HG02852 (cell line): ENCODE results near the gene ZCCHC24.

Experiments used
- ATAC-seq: cut with Tn5 transposase; IDR thresholded peaks from one replicate; pipeline ENCODE4 v1.9.1; 2021; ENCODE audit warnings: mild to moderate bottlenecking, moderate library complexity; ENCODE audit not compliant: unreplicated experiment

The ZCCHC24 gene

DNA sequence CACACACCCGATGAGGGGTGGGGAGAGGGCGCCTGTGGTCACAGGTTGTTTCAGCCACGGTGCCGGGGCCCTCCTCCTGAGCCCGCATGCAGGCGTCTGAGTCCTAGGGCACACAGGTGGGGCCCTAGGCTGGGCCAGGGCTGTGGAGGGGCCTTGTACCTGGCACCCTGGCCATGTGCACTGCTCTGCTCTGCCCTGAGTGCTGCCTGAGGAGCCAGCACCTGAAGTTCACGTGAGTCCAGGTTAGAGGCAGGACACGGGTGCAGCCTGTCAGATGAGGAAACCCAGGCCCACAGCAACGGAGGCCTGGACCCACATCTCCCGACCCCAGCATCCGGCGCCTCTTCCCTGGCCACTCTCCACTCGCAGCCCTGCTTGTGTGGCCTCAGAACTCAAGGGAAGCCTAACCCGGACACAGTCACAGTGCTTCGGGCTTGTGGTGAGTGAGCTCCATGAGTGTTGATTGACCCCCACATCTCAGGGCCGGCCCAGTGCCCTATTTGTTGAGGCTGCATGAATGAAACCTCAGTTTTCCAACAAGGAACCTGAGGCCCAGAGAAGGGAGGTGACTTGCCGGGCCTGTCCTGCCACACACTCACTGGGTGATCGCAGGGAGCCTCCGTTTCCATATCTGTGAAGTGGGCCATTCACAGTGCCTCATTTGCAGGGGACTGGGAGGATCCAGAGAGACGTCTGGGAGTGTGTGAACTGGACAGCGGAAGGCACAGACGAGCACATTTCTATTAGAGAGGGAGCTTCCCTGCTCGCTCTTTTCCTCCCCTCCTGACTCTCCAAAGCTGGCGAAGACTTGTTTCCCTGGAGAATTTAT is 58.6 kb downstream of the ZCCHC24 start:
- ATAC-seq = no peak

DNA sequence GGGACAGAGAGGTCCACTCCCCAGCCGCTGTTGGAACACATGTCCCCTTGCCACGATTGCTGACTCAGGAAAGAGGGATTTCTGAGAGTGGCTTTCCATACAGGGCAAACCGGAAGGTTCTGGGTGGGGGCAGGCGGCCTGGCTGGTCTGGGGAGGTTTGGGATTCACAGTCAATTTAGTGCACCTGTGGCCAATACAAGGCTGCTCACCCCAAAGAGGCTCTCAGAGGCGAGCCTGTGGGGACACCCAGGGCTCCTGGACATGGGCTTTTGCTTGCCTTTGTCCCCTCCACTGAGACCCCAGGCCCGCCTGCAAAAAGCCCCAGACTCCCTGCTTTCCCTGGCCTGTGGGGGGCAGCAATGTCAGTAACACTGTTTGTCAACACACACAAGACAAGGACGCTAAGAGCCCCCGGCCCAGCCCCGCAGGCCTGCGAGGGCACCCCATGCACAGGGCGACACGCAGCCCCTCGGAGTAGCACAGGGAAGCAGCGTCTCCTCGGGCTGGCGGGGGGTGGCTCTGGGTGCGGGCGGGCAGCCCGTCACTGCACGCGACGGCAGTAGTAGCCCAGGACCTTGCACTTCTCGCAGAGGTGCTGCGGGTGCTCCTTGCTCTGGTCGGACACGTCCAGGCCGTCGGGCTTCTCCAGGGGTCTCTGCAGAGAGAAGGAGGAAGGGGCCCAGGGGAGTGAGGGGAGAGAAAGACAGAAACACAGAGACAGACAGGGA is 59.5 kb downstream of the ZCCHC24 start:
- no peak for ATAC-seq

DNA sequence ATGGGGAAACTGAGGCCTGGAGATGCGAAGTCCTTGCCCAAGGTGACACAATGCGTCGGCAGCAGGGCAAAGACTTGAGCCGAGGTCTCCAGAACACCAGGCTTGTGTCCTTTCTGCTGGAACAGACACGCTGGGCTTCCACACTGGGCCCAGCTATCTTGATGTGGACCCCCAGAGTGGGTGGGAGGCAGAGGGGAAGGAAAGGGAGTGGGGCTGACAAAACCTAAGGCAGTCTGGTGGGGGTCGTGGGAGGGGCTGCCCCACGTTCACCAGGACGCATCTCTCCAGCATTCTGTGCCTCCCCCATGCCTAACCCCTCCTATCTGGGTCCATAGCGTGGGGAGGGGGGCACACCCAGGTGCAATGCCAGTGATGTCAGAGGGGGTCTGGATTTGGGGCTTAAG is 60.0 kb downstream of the ZCCHC24 start:
- no peak for ATAC-seq

DNA sequence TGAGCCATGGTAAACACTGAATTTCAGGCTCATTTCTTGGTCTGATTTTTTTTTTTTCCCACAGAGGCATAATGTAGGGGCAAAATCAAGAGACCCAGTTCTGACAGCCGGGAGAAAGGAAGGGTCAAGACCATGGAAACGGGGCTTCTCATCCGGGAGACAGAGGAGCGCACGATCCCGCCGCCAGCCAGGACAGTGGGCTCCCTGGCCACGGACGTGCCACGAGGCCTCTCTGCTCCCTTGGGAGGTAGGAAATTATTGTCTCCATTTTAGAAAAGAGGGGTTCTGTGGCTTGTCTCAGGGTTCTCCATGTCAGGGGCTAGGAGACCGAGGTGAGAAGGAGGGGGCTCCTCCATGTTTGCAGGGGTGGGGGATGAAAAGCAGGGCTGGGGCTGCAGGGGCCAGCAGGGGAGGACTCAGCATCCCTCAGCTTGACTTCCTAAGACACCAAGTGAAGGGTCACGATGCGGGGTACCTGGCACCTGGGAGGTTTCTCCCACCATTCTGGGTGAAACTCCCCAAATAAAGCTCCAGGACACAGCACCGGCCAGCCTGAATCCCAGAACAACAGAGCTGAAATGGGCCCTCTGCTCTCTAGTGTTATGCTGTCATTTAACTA is 60.5 kb downstream of the ZCCHC24 start:
- ATAC-seq = no peak

DNA sequence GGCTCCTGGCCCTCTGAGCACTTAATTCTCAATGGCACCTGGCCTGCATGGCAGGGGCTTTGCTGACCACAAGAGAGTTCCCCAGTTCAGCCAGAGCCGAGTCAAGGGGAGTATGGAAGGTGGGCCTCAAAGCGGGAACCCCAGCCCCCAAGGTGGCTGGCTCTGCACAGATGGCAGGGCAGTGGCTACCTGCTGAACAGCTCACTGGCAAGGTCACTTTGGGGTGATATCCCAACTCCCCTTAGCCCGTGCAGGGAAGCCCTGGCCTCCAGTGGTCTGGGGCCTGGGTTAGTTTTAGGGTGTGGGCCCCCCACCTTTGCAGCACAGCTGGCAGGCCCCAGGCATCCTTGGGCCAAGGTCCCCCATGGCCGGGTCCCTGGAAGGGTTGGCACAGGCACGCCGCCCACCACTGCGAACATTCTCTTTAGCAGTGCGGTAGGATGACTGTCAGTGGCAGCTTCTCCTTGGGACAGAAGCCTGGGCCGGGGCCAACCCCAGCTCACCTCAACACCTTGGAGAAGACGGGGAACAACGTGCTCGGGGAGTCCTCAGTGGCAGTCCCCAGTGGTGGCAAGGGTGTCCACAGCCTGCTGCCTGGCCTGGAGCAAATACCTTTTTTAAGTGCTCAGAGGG is 61.3 kb downstream of the ZCCHC24 start:
- ATAC-seq = no peak

DNA sequence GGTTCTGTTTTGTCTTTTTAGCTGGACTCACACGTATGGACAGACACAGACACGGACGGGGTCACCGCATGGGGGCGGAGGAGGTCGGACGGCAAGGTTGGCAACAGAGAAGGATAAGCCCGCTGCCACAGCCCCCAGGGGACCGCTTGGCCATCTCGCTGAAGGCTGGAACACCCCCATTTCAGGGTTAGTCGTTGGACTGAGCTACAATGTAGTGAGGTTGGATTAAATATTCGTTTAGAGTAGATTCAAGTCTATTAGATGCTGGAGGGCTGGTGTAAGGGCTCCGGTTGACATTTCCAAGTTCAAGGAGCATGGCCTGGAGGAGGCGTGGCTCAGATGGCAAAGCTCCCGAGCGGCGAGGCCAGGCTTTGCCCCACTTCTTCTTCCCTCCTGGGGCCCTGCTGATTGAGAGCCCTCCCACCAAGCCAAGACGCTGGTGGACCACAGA is 62.9 kb downstream of the ZCCHC24 start:
- ATAC-seq = no peak

DNA sequence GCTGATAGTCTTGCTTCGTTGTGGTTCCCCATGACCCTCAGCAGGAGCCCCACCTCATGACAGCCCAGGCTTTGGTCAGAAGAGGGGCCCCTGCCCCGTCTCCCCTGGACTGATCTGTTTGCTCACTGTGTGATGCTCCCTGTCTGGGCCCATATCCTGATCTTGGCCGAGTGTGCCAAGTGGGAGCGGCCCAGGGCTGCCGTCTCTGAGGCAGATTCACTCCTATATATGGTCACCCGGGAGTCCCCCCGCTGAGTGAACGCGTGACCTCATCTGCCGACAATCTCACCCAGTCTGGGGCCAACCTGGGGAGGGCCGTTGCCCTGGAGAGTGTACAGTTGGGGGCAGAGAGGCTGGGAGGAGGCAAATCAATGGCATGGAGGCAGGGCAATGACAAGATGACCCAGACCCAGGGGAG is 63.6 kb downstream of the ZCCHC24 start:
- ATAC-seq = no peak

DNA sequence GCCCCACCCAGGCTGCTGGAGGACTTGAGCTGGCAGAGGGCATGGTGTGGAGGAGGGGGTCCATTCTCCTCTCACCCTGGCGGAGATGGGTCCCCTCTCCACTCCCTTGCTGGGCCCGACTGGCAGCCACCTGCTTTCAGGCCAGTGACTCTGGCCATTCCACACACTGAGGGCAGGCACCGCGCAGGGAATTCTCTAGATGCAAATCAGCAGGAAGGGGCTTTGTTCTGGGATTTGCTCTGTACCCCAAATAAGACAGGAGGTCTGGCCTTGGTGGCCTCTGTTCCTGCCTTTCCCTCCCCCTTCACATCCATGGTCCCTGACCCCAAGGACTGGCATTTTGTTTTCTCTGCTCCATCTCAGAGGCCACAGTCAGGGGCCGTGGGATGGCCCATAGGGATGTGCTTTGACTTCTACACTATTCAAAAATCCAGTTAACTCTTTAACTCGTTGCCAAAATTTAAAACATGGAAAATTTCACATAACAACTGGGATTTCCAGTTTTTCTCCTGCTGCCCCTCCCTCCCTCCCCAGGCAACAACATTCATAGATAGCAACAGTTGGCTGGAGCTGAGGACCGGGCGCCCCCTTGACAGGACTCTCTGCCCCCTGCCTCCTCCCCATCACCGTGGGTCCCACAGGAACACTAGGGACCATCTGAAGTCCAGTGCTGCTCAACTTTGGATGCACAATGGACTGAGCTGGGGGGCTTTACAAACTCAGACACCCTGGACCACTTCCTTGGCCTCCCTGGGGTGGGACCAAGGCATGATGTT is 64.3 kb downstream of the ZCCHC24 start:
- ATAC-seq = no peak

DNA sequence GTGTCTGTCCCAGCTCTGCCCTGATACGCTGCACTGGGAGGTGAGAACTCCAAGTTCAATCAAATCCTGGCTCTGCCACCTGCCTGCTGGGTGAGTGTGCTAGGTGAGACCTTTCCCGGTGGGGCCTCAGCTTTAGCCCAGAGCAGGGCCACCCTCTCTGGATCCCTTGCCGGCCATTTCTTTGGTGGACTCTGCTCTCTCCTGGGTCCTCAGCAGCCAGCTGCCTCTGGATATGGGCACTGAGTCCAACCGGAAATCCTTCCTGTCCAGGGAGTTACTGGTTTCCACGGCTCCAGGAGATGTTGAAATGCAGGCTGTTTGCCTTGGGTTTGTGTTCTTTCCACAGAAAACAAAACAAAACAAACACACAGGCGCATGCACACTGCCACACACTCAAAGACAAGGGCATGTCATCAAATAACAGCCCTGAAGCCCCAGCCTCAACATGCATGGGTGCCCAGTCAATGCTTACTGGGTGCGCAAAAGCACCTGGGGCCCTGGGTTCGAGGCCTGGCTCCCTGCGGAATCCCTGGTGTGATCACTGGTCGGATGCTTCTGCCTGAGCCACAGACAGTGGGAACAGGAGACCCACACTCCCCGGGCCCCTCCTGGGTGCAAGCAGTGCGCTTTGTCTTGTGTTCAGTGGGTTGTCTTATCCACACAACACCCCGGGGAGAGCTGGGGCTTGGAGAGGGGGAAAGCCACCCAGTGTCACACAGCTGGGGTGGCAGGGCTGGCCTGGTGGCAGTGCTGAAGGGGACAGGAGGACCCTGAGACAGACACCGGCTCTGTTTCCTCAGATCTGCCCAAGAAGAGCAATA is 65.1 kb downstream of the ZCCHC24 start:
- no peak for ATAC-seq

DNA sequence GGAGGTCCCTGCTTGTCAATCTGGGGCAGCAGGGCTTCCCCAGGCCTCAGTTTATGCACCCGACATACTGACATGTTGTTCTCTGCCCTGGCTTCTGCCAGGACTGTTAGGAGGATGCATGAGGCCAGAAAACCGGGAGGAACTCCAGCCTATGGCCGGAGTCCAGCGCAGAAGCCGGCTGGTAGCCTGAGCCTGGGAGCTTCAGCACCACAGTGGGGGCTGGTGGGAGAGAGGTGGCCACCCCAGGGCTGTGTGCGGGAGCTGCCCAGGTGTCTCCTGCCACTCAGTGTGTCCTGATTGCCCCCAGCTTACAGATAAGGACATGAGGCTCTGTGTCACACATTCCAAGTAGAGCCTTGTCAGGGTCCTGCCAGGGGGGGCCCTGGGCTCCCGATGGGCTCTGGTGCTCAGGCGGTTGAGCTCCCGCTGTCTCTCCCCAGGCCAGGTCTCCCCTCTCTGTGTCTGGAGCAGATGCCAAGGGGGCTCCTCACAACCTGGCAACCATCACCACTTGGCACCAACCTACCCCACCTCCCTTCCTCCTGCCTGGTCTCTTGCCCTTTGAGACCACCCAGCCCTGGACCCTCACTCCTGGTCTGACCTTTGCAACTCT is 65.8 kb downstream of the ZCCHC24 start:
- no peak for ATAC-seq

DNA sequence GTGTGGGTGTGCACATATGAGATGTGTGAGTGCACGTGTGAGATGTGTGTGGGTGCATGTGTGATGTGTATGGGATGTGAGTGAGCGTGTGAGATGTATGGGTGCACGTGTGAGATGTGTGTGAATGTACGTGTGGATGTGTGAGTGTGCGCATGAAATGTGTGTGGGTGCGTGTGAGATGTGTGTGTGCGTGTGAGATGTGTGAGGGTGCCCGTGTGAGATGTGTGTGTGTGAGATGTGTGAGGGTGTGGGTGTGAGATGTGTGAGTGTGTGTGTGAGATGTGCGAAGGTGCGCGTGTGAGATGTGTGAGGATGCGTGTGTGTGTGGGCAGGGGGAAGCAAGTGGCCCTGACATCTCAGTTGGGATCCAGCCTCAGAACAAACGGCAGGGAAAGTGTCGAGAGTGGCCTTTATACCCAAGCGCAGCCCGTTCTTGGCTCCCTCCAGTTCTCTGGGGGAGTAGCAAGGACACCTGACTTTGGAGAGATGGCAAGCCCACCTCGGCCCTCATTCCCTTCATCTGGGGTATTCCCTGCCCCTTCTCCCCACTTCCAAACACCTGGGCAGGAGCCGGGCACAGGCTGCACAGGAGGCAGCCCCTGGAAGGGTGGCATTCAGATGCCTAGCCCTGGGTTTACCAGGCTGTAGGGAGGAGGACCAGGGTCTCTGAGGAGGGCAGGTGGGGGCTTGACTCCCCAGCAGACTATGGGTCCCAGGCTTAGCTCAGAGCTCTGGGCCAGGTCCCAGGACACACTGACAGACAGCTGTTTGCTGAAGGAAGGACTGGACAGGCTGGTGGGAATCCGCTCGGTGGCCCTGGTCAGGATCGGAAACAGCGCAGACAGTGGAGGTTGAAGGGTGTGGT is 66.5 kb downstream of the ZCCHC24 start:
- ATAC-seq = no peak

DNA sequence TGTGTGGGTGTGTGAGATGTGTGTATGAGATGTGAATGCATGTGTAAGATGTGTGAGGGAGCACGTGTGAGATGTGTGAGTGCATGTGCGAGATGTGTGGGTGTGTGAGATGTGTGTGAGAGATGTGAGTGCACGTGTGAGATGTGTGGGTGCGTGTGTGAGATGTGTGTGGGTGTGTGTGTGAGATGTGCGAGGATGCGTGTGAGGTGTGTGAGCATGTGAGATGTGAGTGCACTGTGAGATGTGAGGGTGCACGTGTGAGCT is 67.1 kb downstream of the ZCCHC24 start:
- ATAC-seq = no peak

DNA sequence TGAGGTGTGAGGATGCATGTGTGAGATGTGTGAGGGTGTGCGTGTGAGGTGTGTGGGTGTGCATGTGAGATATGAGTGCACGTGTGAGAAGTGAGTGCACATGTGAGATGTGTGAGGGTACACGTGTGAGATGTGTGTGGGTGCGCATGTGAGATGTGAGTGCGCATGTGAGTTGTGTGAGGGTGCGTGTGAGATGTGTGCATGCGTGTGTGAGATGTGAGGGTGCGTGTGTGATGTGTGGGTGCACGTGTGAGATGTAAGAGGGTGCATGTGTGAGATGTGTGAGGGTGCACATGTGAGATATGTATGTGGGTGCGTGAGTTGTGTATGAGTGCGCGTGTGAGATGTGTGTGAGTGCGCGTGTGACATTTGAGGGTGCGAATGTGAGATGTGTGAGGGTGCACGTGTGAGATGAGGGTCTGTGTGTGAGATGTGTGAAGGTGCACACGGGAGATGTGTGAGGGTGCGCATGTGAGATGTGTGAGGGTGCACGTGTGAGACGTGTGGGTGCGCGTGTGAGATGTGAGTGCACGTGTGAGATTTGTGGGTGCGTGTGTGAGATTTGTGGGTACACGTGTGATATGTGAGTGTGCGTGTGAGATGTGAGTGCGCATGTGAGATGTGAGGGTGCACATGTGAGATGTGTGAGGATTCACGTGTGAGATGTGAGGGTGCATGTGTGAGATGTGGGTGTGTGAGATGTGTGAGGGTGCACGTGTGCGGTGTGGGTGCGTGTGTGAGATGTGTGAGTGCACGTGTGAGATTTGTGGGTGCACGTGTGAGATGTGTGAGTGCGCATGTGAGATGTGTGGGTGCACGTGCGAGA is 67.7 kb downstream of the ZCCHC24 start:
- ATAC-seq = no peak

DNA sequence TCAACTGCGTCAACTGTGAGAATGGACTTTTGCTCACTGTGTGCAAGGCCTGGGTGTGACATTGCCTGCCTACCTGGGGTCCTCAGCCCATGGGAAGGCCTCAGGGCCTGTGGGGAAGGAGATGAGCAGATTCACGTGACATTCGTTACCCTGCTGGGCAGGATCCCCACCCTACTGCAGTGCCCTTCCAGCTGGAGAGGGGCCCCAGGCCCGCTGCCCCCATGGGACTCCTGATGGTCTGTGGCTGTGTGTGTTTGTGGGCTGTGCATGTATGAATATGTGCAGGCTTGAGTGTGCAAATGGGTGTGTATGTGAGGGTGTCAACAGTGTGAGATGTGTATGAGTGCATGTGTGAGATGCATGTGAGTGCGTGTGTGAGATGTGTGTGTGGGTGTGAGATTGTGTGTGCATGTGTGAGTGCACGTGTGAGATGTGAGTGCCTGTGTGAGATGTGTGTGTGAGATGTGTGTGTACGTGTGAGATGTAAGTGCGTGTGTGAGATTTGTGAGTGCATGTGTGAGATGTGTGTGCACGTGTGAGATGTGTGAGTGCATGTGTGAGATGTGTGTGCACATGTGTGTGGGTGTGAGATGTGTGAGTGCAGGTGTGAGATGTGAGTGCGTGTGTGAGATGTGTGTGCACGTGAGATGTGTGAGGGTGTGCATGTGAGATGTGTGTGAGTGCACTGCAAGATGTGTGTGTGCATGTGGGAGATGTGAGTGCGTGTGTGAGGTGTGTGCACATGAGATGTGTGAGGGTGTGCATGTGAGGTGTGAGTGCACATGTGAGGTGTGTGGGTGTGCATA is 68.5 kb downstream of the ZCCHC24 start:
- ATAC-seq = no peak

DNA sequence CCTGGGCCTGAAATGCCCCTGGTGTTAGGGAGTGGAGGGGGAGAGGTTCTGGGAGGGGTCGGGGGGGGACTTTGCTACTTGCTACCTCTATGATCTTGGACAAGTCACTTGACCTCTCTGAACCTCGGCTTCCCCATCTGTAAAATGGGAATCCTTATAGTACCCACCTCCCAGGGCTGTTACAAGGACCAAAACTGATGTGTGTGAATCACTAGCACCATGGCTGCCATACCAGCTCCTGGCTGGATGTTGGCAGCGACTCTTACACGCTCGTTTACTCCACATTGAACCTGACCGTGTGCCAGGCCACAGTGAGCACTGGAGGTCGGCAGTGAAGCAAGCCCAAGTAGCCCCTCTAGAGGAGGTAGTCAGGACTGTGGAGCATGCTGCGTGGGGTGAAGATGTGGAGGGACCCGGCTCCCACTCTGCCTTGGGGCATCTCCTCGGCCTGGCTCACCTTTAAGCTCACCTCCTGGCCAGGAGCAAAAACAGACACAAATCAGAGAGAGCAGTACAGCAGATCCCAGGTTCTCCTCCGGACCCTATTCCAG is 69.3 kb downstream of the ZCCHC24 start:
- ATAC-seq = no peak

DNA sequence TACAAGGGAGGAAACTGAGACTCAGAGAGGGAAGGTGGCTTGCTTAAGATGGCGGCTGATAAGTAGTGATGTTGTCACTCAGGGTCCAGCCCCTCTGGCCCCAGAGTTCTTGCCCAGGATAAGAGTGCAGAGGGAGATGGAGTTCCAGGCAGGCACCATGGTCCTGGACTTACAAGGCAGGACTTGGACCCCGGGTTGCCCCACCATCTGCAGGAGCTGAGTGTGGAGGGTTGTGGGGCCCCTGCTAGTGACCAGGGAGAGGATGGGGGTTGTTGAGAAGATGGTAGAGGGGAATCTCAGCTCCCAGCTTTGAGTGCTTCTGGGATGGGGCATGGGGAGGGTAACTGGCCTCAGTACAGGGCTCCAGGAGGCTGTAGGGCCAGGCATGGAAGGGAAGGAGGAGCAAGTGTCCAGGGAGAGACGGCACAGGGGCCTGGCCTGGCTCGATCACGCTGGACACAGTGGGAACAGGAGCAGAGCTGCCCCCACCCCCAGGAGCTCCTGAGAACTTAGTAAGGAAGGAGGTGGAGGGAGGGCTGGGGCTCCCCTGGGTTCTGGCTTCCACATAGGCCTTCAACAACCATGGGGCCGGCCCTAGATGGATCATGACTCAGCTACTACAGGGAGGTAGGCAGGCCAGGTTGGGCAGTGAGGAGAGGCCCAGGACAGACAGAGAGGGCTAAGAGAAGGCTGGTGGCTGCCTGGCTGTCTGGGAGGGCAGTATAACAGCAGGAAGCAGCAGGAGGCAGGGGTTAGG is 69.9 kb downstream of the ZCCHC24 start:
- no peak for ATAC-seq
